ENCODE results near the gene PRRX1. TPM values are rescaled to one million over a fixed set of nuclear protein-coding genes. Genes with fewer than 3 reads are reported as not detected.

Gene PRRX1
- total and polyA plus RNA-seq, 12 donors, result 23.0 to 113 (median 97.7) TPM

DNA sequence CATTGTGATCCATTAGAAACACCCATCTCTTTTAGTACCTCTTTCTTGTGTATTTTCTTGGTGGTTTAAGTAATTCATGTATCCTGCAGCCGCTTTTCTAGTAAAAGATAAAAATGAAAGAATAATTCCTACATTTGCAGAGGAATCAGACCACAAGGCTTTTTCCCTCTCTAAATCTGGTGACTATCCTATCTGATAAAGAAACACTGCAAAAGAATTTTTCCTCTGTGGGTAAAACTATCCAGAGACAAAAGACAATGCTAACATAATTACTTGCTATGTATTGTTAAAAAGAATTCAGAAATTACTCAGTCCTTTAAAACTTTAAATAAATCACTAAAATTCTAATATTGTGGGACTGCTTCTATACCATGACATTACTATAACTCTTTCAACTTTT lies 51.0 kb downstream of the PRRX1 start:
- H3K4me3 ChIP-seq, result no peak overlapping the region
- intact Hi-C loops (cut with DNase I), result no loop called here
- peaks cover 0 to 6% (median 0%) of the 10 kb centered on the region in 11 donors for H3K9me3 ChIP-seq
- H3K27ac ChIP-seq, result no peak overlapping the region
- no peak for TF ChIP-seq CTCF (IDR thresholded peaks at IDR 0.05)
- H3K27me3 ChIP-seq, result no peaks in the 10 kb centered on the region
- 86 to 87% methylated on average over 1 of the region's 1 CpG for WGBS, 2 donors
- ATAC-seq, result no peak
- H3K4me1 ChIP-seq, result peaks cover 0 to 45% (median 14%) of the 10 kb centered on the region in 9 donors
- peaks cover 0 to 21% (median 0%) of the 10 kb centered on the region in 9 donors for H3K36me3 ChIP-seq
- DNase-seq, result no peak

DNA sequence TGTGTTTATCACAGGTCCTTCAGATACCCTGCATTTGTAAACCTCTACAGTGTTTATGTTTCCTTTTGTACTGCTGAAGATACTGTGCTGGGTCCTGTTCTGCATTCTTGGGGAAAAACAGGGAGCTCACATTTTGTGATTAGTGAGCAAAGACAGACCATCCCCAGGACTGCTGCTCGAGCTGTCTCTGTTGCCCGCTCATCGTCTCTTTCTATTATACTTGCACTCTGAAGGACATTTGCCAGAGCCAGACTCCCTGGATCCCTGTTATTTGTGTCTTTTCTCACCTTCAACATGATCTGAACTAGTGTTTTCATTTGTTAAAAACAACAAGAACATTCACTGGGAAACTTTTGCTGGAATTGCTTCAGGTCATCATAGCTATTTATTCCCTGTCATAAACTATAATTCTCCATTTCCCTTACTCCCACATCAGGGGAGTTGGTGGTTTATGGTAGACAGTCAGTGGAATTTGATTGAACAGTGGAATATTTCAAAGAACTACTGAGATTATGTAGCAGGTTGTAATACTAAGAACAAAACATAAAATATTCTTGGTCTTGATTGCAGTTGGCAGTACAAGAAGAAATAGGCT lies 53.0 kb downstream of the PRRX1 start:
- no peaks in the 10 kb centered on the region for H3K27me3 ChIP-seq
- no peak overlapping the region for H3K27ac ChIP-seq
- H3K36me3 ChIP-seq, result peaks cover 0 to 41% (median 0%) of the 10 kb centered on the region in 9 donors
- 50 to 55% methylated on average over 3 of the region's 3 CpGs for WGBS, 2 donors
- H3K4me1 ChIP-seq, result peaks cover 0 to 44% (median 14%) of the 10 kb centered on the region in 9 donors
- intact Hi-C loops (cut with DNase I), result no loop called here
- no peak for ATAC-seq
- no peaks in the 10 kb centered on the region for H3K9me3 ChIP-seq
- DNase-seq, result no peak
- H3K4me3 ChIP-seq, result no peak overlapping the region
- TF ChIP-seq CTCF (IDR thresholded peaks at IDR 0.05), result no peak

DNA sequence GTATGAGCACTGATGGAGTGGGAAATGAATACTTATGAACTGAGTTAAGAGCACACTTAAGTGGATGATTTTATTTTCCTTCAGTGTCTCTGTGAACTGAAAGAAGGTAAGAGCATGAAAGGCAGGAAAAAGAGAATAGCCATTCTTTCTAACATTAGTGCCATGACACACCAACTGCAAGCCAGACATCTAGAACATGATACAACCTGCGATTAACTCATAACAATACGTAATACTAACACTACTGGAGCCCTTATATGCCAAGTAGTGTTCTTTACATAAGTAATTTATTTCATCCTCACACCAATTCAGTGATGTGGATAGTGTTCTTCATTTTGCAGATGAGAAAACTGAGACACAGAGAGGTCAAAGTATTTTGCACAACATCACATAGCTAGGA lies 56.7 kb downstream of the PRRX1 start:
- DNase-seq (no peak), ATAC-seq (no peak)
- H3K4me1 ChIP-seq, result peaks cover 0 to 34% (median 9%) of the 10 kb centered on the region in 9 donors
- WGBS, 2 donors, result 87 to 92% methylated on average over 2 of the region's 2 CpGs
- peaks cover 0 to 73% (median 7%) of the 10 kb centered on the region in 9 donors for H3K36me3 ChIP-seq
- H3K4me3 ChIP-seq, result no peak overlapping the region
- H3K27ac ChIP-seq, result no peak overlapping the region
- H3K27me3 ChIP-seq, result no peaks in the 10 kb centered on the region
- intact Hi-C loops (cut with DNase I), result no loop called here
- no peak for TF ChIP-seq CTCF (IDR thresholded peaks at IDR 0.05)
- peaks cover 0 to 10% (median 0%) of the 10 kb centered on the region in 11 donors for H3K9me3 ChIP-seq

GRCh38 chr1:170721621-170722020 lies 57.7 kb downstream of the PRRX1 start:
- no peak for ATAC-seq
- Histone ChIP-seq H3K27ac (no peak overlapping the region), H3K4me1 (peaks cover 0 to 31% (median 8%) of the 10 kb centered on the region in 9 donors), H3K36me3 (peaks cover 0 to 83% (median 7%) of the 10 kb centered on the region in 9 donors), H3K9me3 (peaks cover 0 to 10% (median 0%) of the 10 kb centered on the region in 11 donors), H3K27me3 (no peaks in the 10 kb centered on the region), H3K4me3 (no peak overlapping the region)
- WGBS, 2 donors, result 93 to 95% methylated on average over 4 of the region's 4 CpGs
- no peak for TF ChIP-seq CTCF (IDR thresholded peaks at IDR 0.05)
- DNase-seq, result no peak
- intact Hi-C loops (cut with DNase I), result no loop called here

All from heart right ventricle (tissue), 16 donors.